ENCODE measurements around the gene TMCO1. TPM values are rescaled to one million over a fixed set of nuclear protein-coding genes. Genes with fewer than 3 reads are reported as not detected.

Gene TMCO1
- total RNA-seq, 1 experiment from 2014 or later: 70.1 TPM

DNA sequence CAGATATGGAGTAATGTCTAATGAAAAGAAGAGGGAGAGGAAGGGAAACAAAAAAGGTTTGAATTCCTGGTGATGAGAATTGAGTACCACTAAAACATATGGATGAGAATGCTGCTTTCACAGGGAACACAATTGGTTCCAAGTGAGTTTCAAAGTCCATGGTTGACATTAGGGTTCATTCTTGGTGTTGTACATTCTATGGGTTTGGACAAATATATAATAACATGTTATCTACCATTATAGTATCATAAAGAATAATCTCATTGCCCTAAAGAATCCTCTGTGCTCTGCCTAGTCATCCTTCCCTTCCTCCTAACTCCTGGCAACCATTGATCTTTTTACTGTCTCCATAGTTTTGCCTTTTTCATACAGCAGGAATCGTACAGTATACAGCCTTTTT lies 20.1 kb downstream of the TMCO1 start:
- Histone ChIP-seq H3K79me1 (ENCODE audit: insufficient read depth, low read depth, low read length, poor library complexity, severe bottlenecking) (no peaks in the 10 kb centered on the region), H3K14ac (ENCODE audit: insufficient read depth, low read length) (no peak overlapping the region), H2BK5ac (ENCODE audit: insufficient read length, low read length) (no peak overlapping the region), H3K9ac (ENCODE audit: extremely low read depth, insufficient read length, low read length) (no peak overlapping the region), H2BK20ac (ENCODE audit: low read depth, low read length, poor library complexity, severe bottlenecking) (no peak overlapping the region), H2AFZ (ENCODE audit: low read length) (no peak overlapping the region), H3K27ac (ENCODE audit: insufficient read length, low read depth, low read length) (no peak overlapping the region), H2AK5ac (ENCODE audit: insufficient read length, low read length) (no peak overlapping the region), H4K8ac (replicated peaks; ENCODE audit: insufficient read length, low read depth, low read length) (no peak overlapping the region), H3K23ac (ENCODE audit: insufficient read length, low read depth, low read length) (no peak overlapping the region), H3K56ac (ENCODE audit: insufficient read length, low read depth, low read length) (no peak overlapping the region), H3K4me1 (ENCODE audit: insufficient read depth, low read length) (no peaks in the 10 kb centered on the region), H3K27me3 (ENCODE audit: insufficient read depth, low read length) (no peaks in the 10 kb centered on the region), H4K20me1 (ENCODE audit: control insufficient read depth, insufficient read depth, insufficient read length) (no peaks in the 10 kb centered on the region), H2BK15ac (ENCODE audit: low read depth, low read length) (no peak overlapping the region), H3K4me2 (ENCODE audit: insufficient read depth, insufficient read length, low read length) (no peak overlapping the region), H3K18ac (ENCODE audit: insufficient read length, low read depth, low read length) (no peak overlapping the region), H4K5ac (ENCODE audit: insufficient read length, low read depth, low read length) (no peak overlapping the region), H4K91ac (ENCODE audit: insufficient read length, low read depth, low read length) (no peak overlapping the region), H3K4ac (ENCODE audit: low read depth, low read length) (no peak overlapping the region), H2BK120ac (ENCODE audit: low read depth, low read length, poor library complexity, severe bottlenecking) (no peak overlapping the region), H3K9me3 (ENCODE audit: control insufficient read depth, low read depth, low read length) (no peaks in the 10 kb centered on the region), H3T11ph (ENCODE audit: low read length) (no peak overlapping the region), H3K23me2 (ENCODE audit: insufficient read length, low read depth, low read length, poor library complexity, severe bottlenecking) (no peaks in the 10 kb centered on the region), H3K79me2 (ENCODE audit: insufficient read depth, low read length) (no peaks in the 10 kb centered on the region), H2BK12ac (ENCODE audit: insufficient read length, low read depth, low read length) (no peak overlapping the region)
- no peaks in the 10 kb centered on the region for H3K27me3 Mint-ChIP-seq (ENCODE audit: low read depth)
- no peak overlapping the region for H3K4me3 Mint-ChIP-seq
- no CpG with 5 or more reads among the region's 1 CpG for WGBS (ENCODE audit: extremely low coverage, insufficient read length, low lambda C conversion rate)
- peaks cover 0 to 27% (median 13%) of the 10 kb centered on the region in 3 experiments; a peak in 6 of 7 replicates for H3K36me3 Mint-ChIP-seq (ENCODE audit: insufficient read depth in 1 of 3, low read depth in 3 of 3)
- no peak for DNase-seq
- H3K9me3 Mint-ChIP-seq: no peaks in the 10 kb centered on the region
- no peak overlapping the region for H3K27ac Mint-ChIP-seq
- TF ChIP-seq, protein P1, sequence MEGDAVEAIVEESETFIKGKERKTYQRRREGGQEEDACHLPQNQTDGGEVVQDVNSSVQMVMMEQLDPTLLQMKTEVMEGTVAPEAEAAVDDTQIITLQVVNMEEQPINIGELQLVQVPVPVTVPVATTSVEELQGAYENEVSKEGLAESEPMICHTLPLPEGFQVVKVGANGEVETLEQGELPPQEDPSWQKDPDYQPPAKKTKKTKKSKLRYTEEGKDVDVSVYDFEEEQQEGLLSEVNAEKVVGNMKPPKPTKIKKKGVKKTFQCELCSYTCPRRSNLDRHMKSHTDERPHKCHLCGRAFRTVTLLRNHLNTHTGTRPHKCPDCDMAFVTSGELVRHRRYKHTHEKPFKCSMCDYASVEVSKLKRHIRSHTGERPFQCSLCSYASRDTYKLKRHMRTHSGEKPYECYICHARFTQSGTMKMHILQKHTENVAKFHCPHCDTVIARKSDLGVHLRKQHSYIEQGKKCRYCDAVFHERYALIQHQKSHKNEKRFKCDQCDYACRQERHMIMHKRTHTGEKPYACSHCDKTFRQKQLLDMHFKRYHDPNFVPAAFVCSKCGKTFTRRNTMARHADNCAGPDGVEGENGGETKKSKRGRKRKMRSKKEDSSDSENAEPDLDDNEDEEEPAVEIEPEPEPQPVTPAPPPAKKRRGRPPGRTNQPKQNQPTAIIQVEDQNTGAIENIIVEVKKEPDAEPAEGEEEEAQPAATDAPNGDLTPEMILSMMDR (conservative IDR thresholded peaks at IDR 0.05): no peak
- H3K4me1 Mint-ChIP-seq: no peaks in the 10 kb centered on the region
